Mucosa of rectum (tissue), 2 donors: Measurements from ENCODE around the gene PPP1R1B.

Experiments
- H3K27ac ChIP-seq, 2 donors: one replicate each; pipeline ENCODE4 v1.7.0; 2013; ENCODE audit warnings: inconsistent platforms in 2 of 2, low read depth in 2 of 2, low read length in 2 of 2
- H3K27me3 ChIP-seq, 2 donors: one replicate each; pipeline ENCODE4 v1.7.0; 2013; ENCODE audit warnings: low read length in 2 of 2; ENCODE audit not compliant: control insufficient read depth in 2 of 2, insufficient read depth in 2 of 2
- H3K36me3 ChIP-seq, 2 donors: one replicate each; pipeline ENCODE4 v1.7.0; 2013; ENCODE audit warnings: low read length in 2 of 2; ENCODE audit not compliant: control insufficient read depth in 2 of 2, insufficient read depth in 2 of 2
- H3K4me1 ChIP-seq, 2 donors: one replicate each; pipeline ENCODE4 v1.7.0; 2013; ENCODE audit warnings: low read length in 2 of 2, mild to moderate bottlenecking in 1 of 2; ENCODE audit not compliant: control insufficient read depth in 2 of 2, insufficient read depth in 2 of 2
- H3K4me3 ChIP-seq, 2 donors: one replicate each; pipeline ENCODE4 v1.7.0; 2013; ENCODE audit warnings: low read length in 2 of 2
- H3K9ac ChIP-seq, 2 donors: one replicate each; pipeline ENCODE4 v1.7.0; 2013; ENCODE audit warnings: low read length in 2 of 2, low read depth in 1 of 2, mild to moderate bottlenecking in 1 of 2
- H3K9me3 ChIP-seq, 2 donors: one replicate each; pipeline ENCODE4 v1.7.0; 2013; ENCODE audit warnings: low read length in 2 of 2; ENCODE audit not compliant: control insufficient read depth in 2 of 2
- donor health status: healthy.
- donor health status: Normal muscosa, but diverticular disease.

PPP1R1B gene

DNA sequence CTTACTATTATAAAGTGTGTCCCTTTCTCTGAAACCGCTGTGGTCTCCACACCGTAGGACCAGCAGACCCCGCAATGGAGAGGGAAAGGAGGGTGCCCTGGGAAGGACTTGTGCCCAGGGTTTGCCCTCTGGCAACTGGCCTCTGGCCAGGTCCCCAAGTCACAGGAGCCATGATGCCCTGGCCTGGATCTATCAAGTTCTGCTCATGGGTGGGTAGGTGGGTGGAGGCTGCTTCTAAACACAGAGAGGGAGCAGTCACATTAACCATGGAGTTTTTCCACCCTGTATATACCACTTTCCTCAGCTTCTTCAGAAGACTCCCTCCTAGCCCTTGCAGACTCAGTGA lies 9.7 kb upstream of the PPP1R1B start:
- no peak overlapping the region for H3K27ac ChIP-seq
- H3K36me3 ChIP-seq, result no peaks in the 10 kb centered on the region
- no peak overlapping the region for H3K9ac ChIP-seq
- no peaks in the 10 kb centered on the region for H3K9me3 ChIP-seq
- H3K4me1 ChIP-seq, result peaks cover 12 to 17% of the 10 kb centered on the region in 2 donors
- peak overlapping the region; percentile 53 to 55 for H3K4me3 ChIP-seq
- peaks cover 11 to 23% of the 10 kb centered on the region in 2 donors for H3K27me3 ChIP-seq

GRCh38 chr17:39617446-39618245 lies 9.1 kb upstream of the PPP1R1B start:
- Histone ChIP-seq H3K27me3 (peaks cover 10 to 22% of the 10 kb centered on the region in 2 donors), H3K36me3 (no peaks in the 10 kb centered on the region), H3K4me1 (peaks cover 16 to 21% of the 10 kb centered on the region in 2 donors), H3K9me3 (no peaks in the 10 kb centered on the region), H3K4me3 (peak overlapping the region; percentile 55 to 66), H3K9ac (peak overlapping the region; percentile 26 to 49), H3K27ac (peak overlapping the region; percentile 38 to 56)

DNA sequence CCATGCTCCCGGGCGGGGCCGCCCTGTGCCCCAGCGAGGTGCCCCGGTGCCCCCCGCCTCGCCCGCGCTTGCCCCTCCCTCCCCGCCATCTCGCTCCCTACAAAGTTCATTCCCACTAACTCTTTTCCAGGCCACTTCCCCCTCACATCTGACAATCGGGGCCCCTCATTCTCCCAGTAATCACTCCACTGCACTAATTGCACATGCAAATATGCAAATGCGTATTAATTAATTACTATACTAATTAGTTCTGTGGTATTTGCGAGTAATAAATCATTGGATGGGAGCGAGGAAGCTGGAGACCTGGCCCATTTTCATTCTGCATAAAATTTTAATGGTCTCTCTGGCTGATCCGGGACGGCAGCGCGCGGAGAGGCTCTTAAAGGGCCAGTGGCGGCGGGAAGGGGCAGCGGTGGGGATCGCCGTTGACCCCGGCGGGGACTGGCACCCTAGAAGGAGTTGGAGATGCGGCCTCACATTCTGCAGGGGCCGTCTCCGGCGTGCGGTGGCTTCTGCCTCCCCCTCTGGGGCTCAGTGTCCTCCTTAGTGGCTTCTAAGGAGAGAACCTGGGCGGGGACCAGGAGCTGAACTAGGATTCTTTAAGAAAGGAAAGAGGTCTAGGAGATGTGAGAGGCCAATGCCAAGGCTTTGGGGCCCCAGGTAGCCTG lies 8.4 kb upstream of the PPP1R1B start:
- H3K4me3 ChIP-seq, result peak overlapping the region; percentile 66 to 80
- no peaks in the 10 kb centered on the region for H3K36me3 ChIP-seq
- no peaks in the 10 kb centered on the region for H3K9me3 ChIP-seq
- H3K27me3 ChIP-seq, result peaks cover 5 to 16% of the 10 kb centered on the region in 2 donors
- peak overlapping the region; percentile 38 to 56 for H3K27ac ChIP-seq
- peak overlapping the region; percentile 38 to 47 for H3K9ac ChIP-seq
- peaks cover 22 to 24% of the 10 kb centered on the region in 2 donors for H3K4me1 ChIP-seq

- Histone ChIP-seq H3K9ac (peak overlapping the region in 1 of 2 donors; percentile 47), H3K4me3 (peak overlapping the region; percentile 66 to 80), H3K27ac (no peak overlapping the region), H3K27me3 (peaks cover 5 to 12% of the 10 kb centered on the region in 2 donors), H3K9me3 (no peaks in the 10 kb centered on the region), H3K4me1 (peaks cover 24 to 28% of the 10 kb centered on the region in 2 donors), H3K36me3 (no peaks in the 10 kb centered on the region)
Measured at GRCh38 chr17:39618956-39619785, 7.6 kb upstream of the PPP1R1B start.

- H3K9me3 ChIP-seq, result no peaks in the 10 kb centered on the region
- peaks cover 5 to 11% of the 10 kb centered on the region in 2 donors for H3K27me3 ChIP-seq
- H3K4me3 ChIP-seq, result no peak overlapping the region
- H3K4me1 ChIP-seq, result peaks cover 27 to 32% of the 10 kb centered on the region in 2 donors
- no peaks in the 10 kb centered on the region for H3K36me3 ChIP-seq
- H3K27ac ChIP-seq, result no peak overlapping the region
- no peak overlapping the region for H3K9ac ChIP-seq
Measured at GRCh38 chr17:39619786-39620101, 7.0 kb upstream of the PPP1R1B start.

DNA sequence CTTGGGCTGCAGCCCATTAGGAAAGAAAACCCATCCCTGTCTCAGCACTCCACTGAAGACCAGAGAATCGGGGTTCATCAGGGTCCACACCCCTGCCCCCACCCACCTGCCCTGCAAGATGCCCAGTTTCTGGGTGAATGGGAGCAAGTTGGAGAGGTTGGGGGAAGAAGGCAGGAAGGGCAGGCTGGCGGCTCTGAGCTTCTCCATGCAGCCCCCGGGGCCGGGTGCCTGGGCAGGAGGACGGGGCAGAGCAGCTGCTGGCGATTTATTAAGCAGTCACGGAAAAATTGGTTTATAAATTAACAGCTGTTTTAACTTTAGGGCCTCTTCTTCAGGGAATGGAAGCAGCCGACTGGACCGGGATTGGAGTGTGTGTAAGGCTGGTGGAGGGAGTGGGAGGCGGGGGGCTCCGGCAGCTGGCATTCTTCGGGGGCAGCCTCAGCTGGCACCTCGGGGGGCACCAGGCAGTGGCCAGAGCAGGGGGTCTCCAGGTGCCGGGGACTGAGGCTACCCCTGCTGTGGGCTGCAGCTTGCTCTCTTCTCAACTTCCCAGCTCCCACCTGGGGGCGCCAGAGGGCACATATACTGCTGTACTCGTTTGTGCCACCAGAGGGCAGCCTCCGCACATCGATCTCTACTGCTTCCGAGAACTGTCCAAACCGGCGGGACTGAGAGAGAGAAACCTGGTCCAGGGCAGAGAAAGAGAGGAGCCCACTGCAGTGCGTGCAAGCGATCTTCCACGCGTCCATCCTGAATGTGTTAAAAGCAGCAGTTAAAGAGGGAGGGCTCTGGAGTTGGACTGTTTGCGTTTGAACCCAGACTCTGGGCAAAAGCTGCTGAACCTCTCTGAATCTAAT lies 5.0 kb upstream of the PPP1R1B start:
- H3K9ac ChIP-seq, result no peak overlapping the region
- no peaks in the 10 kb centered on the region for H3K36me3 ChIP-seq
- H3K27me3 ChIP-seq, result peaks cover under 1 to 8% of the 10 kb centered on the region in 2 donors
- no peaks in the 10 kb centered on the region for H3K9me3 ChIP-seq
- H3K4me3 ChIP-seq, result peak overlapping the region in 1 of 2 donors; percentile 51
- H3K27ac ChIP-seq, result no peak overlapping the region
- peaks cover 39 to 49% of the 10 kb centered on the region in 2 donors for H3K4me1 ChIP-seq

DNA sequence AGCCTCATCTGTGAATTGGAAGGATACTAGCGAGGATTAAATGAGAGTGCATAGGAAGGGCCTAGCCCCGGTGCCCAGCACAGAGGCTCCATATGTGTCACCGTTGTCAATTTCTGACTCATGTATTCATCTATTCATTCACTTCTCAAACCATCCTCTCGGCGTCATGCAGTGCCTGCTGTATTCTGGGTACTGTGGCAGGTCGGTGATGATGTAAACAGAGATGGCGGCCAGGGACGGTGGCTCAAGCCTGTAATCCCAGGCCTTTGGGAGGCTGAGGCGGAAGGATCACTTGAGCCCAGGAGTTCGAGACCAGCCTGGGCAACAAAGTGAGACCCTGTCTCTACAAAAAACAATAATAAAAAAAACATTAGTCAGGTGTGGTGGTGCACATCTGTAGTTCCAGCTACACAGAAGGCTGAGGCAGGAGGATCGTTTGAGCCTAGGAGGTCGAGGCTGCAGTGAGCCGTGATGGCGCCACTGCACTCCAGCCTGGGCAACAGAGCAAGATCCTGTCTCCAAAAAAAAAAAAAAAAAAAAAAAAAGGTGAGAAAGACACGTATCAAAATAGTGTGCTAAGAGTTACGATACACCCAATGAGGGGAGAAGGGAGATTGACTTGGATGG lies 4.3 kb upstream of the PPP1R1B start:
- no peaks in the 10 kb centered on the region for H3K9me3 ChIP-seq
- H3K4me3 ChIP-seq, result peak overlapping the region in 1 of 2 donors; percentile 51
- H3K9ac ChIP-seq, result peak overlapping the region in 1 of 2 donors; percentile 14
- peaks cover 0 to 8% of the 10 kb centered on the region in 2 donors for H3K27me3 ChIP-seq
- H3K4me1 ChIP-seq, result peaks cover 35 to 50% of the 10 kb centered on the region in 2 donors
- H3K36me3 ChIP-seq, result no peaks in the 10 kb centered on the region
- no peak overlapping the region for H3K27ac ChIP-seq

- no peaks in the 10 kb centered on the region for H3K36me3 ChIP-seq
- H3K27me3 ChIP-seq, result peaks cover 0 to 10% of the 10 kb centered on the region in 2 donors
- peaks cover 38 to 47% of the 10 kb centered on the region in 2 donors for H3K4me1 ChIP-seq
- H3K27ac ChIP-seq, result peak overlapping the region; percentile 48 to 69
- no peaks in the 10 kb centered on the region for H3K9me3 ChIP-seq
- no peak overlapping the region for H3K4me3 ChIP-seq
- peak overlapping the region; percentile 14 to 47 for H3K9ac ChIP-seq
Measured at GRCh38 chr17:39623356-39623950, 3.3 kb upstream of the PPP1R1B start.

- Histone ChIP-seq H3K4me1 (peaks cover 36 to 47% of the 10 kb centered on the region in 2 donors), H3K4me3 (no peak overlapping the region), H3K36me3 (no peaks in the 10 kb centered on the region), H3K9ac (peak overlapping the region; percentile 41 to 99), H3K9me3 (no peaks in the 10 kb centered on the region), H3K27ac (peak overlapping the region in 1 of 2 donors; percentile 98), H3K27me3 (peaks cover 0 to 10% of the 10 kb centered on the region in 2 donors)
Measured at GRCh38 chr17:39624313-39624712, 2.4 kb upstream of the PPP1R1B start.
